ENCODE measurements around the gene RAB17.

RAB17 gene

DNA sequence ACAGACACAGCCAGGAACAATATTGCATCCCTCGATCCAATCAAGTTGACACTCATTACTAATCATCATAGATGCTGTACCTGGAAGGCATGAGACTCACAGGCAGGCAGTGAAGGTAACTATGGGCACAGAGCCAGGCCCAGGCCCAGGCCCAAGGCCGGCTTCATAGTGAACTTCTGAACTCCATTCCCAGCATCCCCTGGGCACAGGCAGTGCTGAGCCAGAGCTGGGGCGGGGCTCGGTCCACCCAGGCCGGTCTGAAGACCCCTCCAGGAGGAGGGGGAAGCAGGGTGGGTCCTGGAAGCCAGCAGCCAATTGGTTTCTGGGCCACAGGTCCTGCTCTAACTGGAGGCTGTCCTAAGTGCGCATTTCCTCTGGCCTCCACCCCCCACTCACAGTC lies 65.9 kb downstream of the RAB17 start:
- no peak overlapping the region for H3K27ac ChIP-seq (ENCODE audit: low read length)
- DNase-seq (ENCODE audit: low read depth, low spot score): no peak
- no peak overlapping the region for H3K4me3 ChIP-seq (ENCODE audit: low read length)
- H3K36me3 ChIP-seq (ENCODE audit: control insufficient read depth, insufficient read depth, low read length): no peaks in the 10 kb centered on the region
- H3K9me3 ChIP-seq (ENCODE audit: control insufficient read depth, insufficient read depth, low read length): no peaks in the 10 kb centered on the region
- H3K4me1 ChIP-seq (ENCODE audit: control insufficient read depth, insufficient read depth, low read length): no peaks in the 10 kb centered on the region
- no CpG with 5 or more reads among the region's 6 CpGs for WGBS (ENCODE audit: insufficient coverage, insufficient read length)
- H3K27me3 ChIP-seq (ENCODE audit: control insufficient read depth, insufficient read depth, low read length): no peaks in the 10 kb centered on the region
